GM18511 (cell line): ENCODE measurements around the gene ARHGAP35.
"Not testable (repeated sequence)": the region's sequence is repeated elsewhere in the genome, so short reads cannot be mapped to it uniquely, and the experiment has no call there.

Experiments used
- ATAC-seq: cut with Tn5 transposase; IDR thresholded peaks from one replicate; pipeline ENCODE4 v1.9.1; 2021; ENCODE audit warnings: mild to moderate bottlenecking, moderate library complexity; ENCODE audit not compliant: unreplicated experiment

The ARHGAP35 gene

GRCh38 chr19:46867170-46867569 lies 6.4 kb downstream of the ARHGAP35 start:
- ATAC-seq: no peak

GRCh38 chr19:46868025-46868802 lies 7.4 kb downstream of the ARHGAP35 start:
- no peak for ATAC-seq

GRCh38 chr19:46871173-46871572 lies 10.4 kb downstream of the ARHGAP35 start:
- ATAC-seq: not testable (repeated sequence)

- ATAC-seq: no peak
Measured at GRCh38 chr19:46872967-46873366, 12.2 kb downstream of the ARHGAP35 start.

DNA sequence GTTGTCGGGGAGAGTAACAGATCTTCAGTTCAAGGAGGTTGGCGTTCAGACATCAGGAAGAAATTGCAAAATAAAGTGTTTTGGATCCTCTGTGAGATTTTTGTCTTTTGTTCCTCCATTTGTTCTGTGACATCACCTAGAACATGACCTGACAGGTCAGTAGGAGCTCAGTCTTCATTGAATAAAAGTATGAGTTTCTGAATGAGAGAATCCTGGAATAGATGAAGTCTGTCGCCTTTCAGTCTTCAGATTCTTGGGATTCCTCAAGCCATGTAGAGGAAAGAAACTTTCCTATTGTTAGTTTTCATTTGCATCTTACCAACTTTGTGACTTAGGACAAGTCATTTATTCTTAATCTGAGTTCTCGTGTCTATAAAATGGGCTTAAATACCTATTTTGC lies 14.4 kb downstream of the ARHGAP35 start:
- ATAC-seq: no peak

DNA sequence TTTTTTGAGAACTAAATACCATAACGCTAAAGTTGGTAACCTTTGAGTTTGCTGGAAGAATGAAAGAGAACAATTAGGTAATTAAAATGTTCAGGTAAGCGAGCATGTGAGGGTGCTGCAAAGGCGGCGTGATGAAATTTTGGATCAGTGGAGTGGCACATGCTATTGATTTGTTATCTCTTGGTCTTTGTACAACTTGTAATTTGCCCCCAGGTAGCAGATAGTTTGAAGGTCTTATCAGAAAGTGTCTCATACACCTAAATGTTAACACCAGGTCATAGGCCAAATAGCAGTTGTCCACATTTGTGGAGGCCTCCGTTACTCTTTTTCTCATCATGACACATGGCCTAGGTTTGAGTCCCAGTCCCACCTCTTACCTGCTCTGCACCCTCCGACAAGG lies 14.9 kb downstream of the ARHGAP35 start:
- no peak for ATAC-seq

DNA sequence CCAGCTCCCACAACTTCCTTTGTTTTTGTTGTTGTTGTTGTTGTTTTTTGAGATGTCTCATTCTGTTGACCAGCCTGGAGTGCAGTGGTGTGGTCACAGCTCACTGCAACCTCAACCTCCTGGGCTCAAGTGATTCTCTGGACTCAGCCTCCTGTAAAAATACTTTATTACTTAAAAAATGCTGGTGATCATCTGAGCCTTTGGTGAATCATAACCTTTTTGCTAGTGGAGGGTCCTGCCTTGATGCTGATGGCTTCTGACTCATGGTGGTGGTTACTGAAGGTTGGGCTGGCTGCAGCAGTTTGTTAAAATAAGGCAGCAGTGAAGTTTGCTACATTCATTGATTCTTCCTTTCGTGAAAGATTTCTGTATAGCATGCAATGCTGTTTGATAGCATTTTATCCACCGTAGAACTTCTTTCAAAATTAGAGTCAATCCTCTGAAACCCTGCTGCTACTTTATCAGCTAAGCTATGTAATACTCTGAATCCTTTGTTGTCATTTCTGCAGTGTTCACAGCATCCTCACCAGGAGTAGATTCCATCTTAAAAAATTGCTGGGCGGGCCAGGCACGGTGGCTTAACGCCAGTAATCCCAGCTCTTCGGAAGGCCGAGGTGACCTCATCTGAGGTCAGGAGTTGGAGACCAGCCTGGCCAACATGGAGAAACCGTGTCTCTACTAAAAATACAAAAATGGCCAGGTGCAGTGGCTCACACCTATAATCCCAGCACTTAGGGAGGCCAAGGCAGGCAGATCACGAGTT lies 18.0 kb downstream of the ARHGAP35 start:
- no peak for ATAC-seq

- no peak for ATAC-seq
Measured at GRCh38 chr19:46880431-46880830, 19.6 kb downstream of the ARHGAP35 start.

- no peak for ATAC-seq
Measured at GRCh38 chr19:46881092-46881491, 20.3 kb downstream of the ARHGAP35 start.

- no peak for ATAC-seq
Measured at GRCh38 chr19:46882034-46882433, 21.2 kb downstream of the ARHGAP35 start.

DNA sequence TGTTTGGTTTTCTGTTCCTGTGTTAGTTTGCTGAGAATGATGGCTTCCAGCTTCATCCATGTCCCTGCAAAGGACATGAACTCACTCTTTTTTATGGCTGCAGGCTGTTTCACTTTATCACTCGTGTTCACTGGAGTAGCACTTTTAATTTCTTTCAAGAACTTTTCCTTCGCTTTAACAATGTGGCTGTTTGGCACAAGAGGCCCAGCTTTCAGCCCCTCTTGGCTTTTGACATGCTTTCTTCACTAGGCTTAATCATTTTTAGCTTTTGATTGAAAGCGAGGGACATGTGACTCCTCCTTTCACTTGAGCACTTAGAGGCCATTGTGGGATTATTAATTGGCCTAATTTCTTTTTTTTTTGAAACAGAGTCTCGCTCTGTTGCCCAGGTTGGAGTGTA lies 22.0 kb downstream of the ARHGAP35 start:
- ATAC-seq: not testable (repeated sequence)

- ATAC-seq: no peak
Measured at GRCh38 chr19:46885411-46885810, 24.6 kb downstream of the ARHGAP35 start.

DNA sequence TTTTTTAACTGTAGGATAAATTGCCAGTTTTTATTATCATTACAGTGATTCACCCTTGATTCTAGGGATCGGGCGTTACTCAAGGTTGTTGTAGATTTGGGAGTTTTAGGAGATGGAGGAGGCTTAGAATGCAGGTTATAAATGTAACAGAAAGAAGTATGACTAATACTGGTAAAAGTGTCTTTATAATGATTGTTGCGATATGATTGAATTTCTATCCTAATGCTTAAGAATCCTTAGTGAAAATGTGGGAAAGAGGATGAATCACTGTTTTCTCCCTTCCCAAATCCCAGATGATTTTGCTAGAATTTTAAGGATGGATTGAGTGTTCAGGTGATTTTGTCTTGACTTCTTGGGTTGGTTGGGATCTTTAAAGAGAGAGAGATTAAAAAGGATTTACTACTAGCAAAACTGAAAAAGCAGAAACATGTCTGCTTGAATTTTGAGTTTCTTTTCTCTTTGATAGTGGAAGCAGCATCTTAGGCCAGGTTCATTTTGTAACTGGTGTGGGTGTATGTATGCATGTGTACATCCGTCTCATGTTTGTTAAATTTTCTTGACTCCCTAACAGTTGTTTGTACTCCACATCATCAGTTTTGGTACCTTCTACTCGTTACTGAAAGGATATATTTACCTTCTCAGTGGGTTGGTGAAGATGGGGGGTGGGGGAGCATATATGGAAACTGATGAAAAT lies 25.9 kb downstream of the ARHGAP35 start:
- ATAC-seq: no peak

- no peak for ATAC-seq
Measured at GRCh38 chr19:46887240-46887782, 26.5 kb downstream of the ARHGAP35 start.

- no peak for ATAC-seq
Measured at GRCh38 chr19:46890423-46891170, 29.8 kb downstream of the ARHGAP35 start.

DNA sequence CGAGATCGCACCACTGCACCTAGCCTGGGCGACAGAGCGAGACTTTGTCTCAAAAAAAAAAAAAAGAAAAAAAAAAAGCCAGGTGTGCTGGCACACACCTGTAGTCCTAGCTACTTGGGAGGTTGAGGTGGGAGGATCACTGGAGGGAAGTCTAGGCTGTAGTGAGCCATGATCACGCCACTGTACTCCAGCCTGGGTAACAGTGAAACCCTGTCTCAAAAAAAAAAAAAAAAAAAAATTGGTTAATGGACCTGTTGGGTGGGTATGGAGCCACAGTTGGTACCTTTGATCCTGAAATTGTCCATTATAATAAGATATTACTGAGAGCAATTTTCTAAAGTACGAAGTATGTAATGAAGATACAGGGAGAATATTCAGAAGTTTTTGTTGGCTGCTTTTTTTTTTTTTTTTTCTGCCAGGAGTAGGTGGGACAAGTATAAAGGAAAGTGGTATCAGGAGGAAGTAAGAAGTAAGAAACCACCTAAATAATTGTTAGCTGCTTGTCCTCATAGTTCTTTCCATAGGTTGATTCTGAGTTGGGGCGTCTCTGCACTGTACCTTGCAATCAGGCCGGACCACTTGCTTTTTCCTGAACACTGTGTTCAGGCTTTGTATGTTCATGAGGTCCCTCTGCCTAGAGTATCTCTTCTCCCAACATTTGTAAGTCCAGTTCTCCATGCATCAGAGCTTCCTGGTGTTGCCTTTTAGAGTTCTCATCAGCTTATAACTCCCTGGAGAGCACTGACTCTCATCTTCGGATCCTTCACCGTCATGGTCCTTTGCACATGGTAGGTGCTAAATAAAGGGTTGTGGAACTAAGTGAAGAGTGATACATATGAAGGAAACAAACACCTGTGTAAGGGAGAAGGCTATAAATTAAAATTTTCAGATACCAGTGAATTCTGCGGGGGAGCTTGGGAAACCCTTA lies 31.7 kb downstream of the ARHGAP35 start:
- no peak for ATAC-seq

DNA sequence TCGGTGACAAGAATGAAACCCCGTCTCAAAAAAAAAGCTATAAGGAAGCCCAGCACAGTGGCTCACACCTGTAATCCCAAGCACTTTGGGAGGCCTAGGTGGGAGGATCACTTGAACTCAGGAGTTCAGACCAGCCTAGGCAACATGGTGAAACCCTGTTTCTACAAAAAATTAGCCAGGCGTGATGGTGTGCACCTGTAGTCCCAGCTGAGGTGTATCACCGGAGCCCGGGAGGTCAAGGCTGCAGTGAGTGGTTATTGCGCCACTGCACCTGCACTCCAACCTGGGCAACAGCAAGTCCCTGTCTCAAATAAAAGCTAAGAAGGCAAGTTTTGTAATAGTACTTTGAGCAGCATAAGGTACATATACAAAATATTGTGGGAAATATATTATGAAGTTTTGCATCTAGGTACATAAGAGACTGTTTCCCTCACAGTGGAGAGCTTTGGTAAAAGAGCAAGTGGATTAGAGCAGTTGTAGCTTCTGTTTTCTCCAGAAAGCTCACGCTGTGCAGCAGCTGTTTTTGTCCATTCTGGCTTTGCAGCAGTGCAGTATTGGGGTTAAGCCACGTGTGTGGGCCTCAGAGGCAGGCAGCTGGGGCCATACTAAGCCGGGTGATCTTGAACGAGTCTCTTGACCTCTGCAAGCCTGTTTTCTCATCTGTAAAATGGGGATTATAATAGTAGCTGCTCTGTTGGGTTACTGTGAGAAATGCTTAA lies 35.4 kb downstream of the ARHGAP35 start:
- ATAC-seq: no peak

DNA sequence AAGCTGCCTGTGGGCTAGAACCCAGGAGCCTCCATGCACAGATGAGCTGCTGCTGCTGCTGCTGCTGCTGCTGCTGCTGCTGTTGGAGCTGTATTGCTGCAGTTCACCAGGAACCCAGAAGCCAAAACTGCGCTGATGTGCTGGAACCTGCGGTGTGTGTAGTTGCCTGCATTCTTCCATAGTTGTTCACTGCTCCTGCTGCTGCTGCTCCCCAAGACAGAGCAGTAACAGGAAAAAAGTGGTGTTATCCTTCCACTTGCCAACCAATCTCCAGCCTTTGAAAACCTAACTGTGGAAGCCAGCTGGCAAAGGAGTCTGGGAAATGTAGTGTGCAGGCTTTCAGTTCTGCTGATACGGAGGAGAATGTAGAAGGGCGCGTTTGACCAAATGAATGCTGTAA lies 37.9 kb downstream of the ARHGAP35 start:
- no peak for ATAC-seq

- ATAC-seq: no peak
Measured at GRCh38 chr19:46900341-46900740, 39.5 kb downstream of the ARHGAP35 start.
